ENCODE measurements around the gene CNTD1. TPM values are rescaled to one million over a fixed set of nuclear protein-coding genes. Genes with fewer than 3 reads are reported as not detected.
"Not testable (repeated sequence)": the region's sequence is repeated elsewhere in the genome, so short reads cannot be mapped to it uniquely, and the experiment has no call there.

CNTD1 gene
- total and polyA plus RNA-seq, 7 experiments from 2014 or later, result 0.24 to 0.32 TPM; not detected in 5

- H3K4me3 ChIP-seq (ENCODE audit: low read length); H3K27me3 ChIP-seq (ENCODE audit: control insufficient read depth in 2 of 2, insufficient read depth in 2 of 2, low read length in 2 of 2); H3K36me3 Mint-ChIP-seq; POLR2A ChIA-PET; H3K27ac Mint-ChIP-seq; DNase-seq; H3K9me3 Mint-ChIP-seq; H3K4me3 Mint-ChIP-seq; H3K9me3 ChIP-seq (ENCODE audit: control insufficient read depth in 2 of 3, low read length in 3 of 3); H3K4me1 Mint-ChIP-seq; H3K27ac ChIP-seq (ENCODE audit: low read depth, low read length); ATAC-seq; H3K4me1 ChIP-seq (ENCODE audit: control insufficient read depth in 2 of 2, insufficient read depth in 2 of 2, low read length in 2 of 2); H3K36me3 ChIP-seq (ENCODE audit: control insufficient read depth in 2 of 3, insufficient read depth in 3 of 3, low read length in 3 of 3); intact Hi-C loops (cut with micrococcal nuclease); H3K27me3 Mint-ChIP-seq: not testable (repeated sequence)
- CTCF ChIA-PET, result interaction anchor here (0.7 kb wide), 1 partner anchor 20 kb away, joined by 3 read pairs; no protein-coding TSS in a partner anchor
These were observed 57.4 kb downstream of the CNTD1 start for GRCh38 chr17:42856093-42856492.

- H3K4me1 ChIP-seq (ENCODE audit: control insufficient read depth in 2 of 2, insufficient read depth in 2 of 2, low read length in 2 of 2); intact Hi-C loops (cut with micrococcal nuclease); H3K4me3 Mint-ChIP-seq; POLR2A ChIA-PET; H3K27me3 ChIP-seq (ENCODE audit: control insufficient read depth in 2 of 2, insufficient read depth in 2 of 2, low read length in 2 of 2); H3K36me3 Mint-ChIP-seq; H3K27ac ChIP-seq (ENCODE audit: low read depth, low read length); DNase-seq; H3K9me3 ChIP-seq (ENCODE audit: control insufficient read depth in 2 of 3, low read length in 3 of 3); H3K9me3 Mint-ChIP-seq; ATAC-seq; H3K36me3 ChIP-seq (ENCODE audit: control insufficient read depth in 2 of 3, insufficient read depth in 3 of 3, low read length in 3 of 3); CTCF ChIA-PET; H3K4me1 Mint-ChIP-seq; H3K4me3 ChIP-seq (ENCODE audit: low read length); H3K27me3 Mint-ChIP-seq; H3K27ac Mint-ChIP-seq: not testable (repeated sequence)
These were observed 57.9 kb downstream of the CNTD1 start for GRCh38 chr17:42856516-42856915.

- no peaks in the 10 kb centered on the region for H3K36me3 Mint-ChIP-seq
- DNase-seq, result no peak
- Histone ChIP-seq H3K4me3 (ENCODE audit: low read length) (no peak overlapping the region), H3K36me3 (ENCODE audit: control insufficient read depth in 2 of 3, insufficient read depth in 3 of 3, low read length in 3 of 3) (no peaks in the 10 kb centered on the region), H3K4me1 (ENCODE audit: control insufficient read depth in 2 of 2, insufficient read depth in 2 of 2, low read length in 2 of 2) (no peaks in the 10 kb centered on the region), H3K9me3 (ENCODE audit: control insufficient read depth in 2 of 3, low read length in 3 of 3) (no peaks in the 10 kb centered on the region), H3K27ac (ENCODE audit: low read depth, low read length) (no peak overlapping the region), H3K27me3 (ENCODE audit: control insufficient read depth in 2 of 2, insufficient read depth in 2 of 2, low read length in 2 of 2) (no peaks in the 10 kb centered on the region)
- no peak overlapping the region for H3K4me3 Mint-ChIP-seq
- no peak for ATAC-seq
- intact Hi-C loops (cut with micrococcal nuclease), result no loop called here
- no peak overlapping the region for H3K27ac Mint-ChIP-seq
- H3K4me1 Mint-ChIP-seq, result peaks cover 0 to 2% (median 0%) of the 10 kb centered on the region in 7 donors
- no peaks in the 10 kb centered on the region for H3K9me3 Mint-ChIP-seq
- peaks cover 0 to 6% (median 0%) of the 10 kb centered on the region in 5 donors for H3K27me3 Mint-ChIP-seq
- ChIA-PET POLR2A (no interaction called here), CTCF (no interaction called here)
These were observed 58.7 kb downstream of the CNTD1 start for GRCh38 chr17:42857389-42857788.

Small RNA genes lying within 50 kb of the gene (microRNA-seq; reads per million reads assigned to microRNA genes)
- gene MIR6781 (ENCODE audit: borderline microRNAs expressed), result not detected

Other genes starting within 250 kb of the CNTD1 start
- 1 to 10 TPM; 1.2 to 2.2 (median 1.9) TPM for gene HSD17B1, start 245.9 kb upstream of the CNTD1 start, total RNA-seq
- under 1 TPM; 0.39 to 0.59 TPM for gene HSD17B1, start 245.9 kb upstream of the CNTD1 start, polyA plus RNA-seq
- gene COASY, start 236.7 kb upstream of the CNTD1 start, total RNA-seq, result 10 to 100 TPM; 45.3 to 76.9 (median 64.5) TPM
- gene COASY, start 236.7 kb upstream of the CNTD1 start, polyA plus RNA-seq, result 10 to 100 TPM; 56.0 to 59.2 TPM
- gene MLX, start 231.8 kb upstream of the CNTD1 start, total RNA-seq, result 10 to 100 TPM; 35.3 to 73.9 (median 65.1) TPM
- gene MLX, start 231.8 kb upstream of the CNTD1 start, polyA plus RNA-seq, result 10 to 100 TPM; 28.1 to 46.8 TPM
- 10 to 100 TPM in 1 of 5 experiments, 1 to 10 TPM in 4; 2.7 to 14.0 (median 5.2) TPM for gene PSMC3IP, start 221.1 kb upstream of the CNTD1 start, total RNA-seq
- gene PSMC3IP, start 221.1 kb upstream of the CNTD1 start, polyA plus RNA-seq, result 1 to 10 TPM; 1.3 to 1.6 TPM
- gene RETREG3, start 189.5 kb upstream of the CNTD1 start, total RNA-seq, result 100 to 1,000 TPM in 2 of 5 experiments, 10 to 100 TPM in 3; 53.3 to 132 (median 75.7) TPM
- 100 to 1,000 TPM; 131 to 136 TPM for gene RETREG3, start 189.5 kb upstream of the CNTD1 start, polyA plus RNA-seq
- 10 to 100 TPM in 3 of 5 experiments, 1 to 10 TPM in 2; 7.8 to 54.4 (median 12.5) TPM for gene TUBG1, start 189.2 kb upstream of the CNTD1 start, total RNA-seq
- 10 to 100 TPM in 1 of 2 donors, 1 to 10 TPM in 1; 4.8 to 12.5 TPM for gene TUBG1, start 189.2 kb upstream of the CNTD1 start, polyA plus RNA-seq
- gene TUBG2, start 139.6 kb upstream of the CNTD1 start, total RNA-seq, result 10 to 100 TPM in 4 of 5 experiments, 1 to 10 TPM in 1; 9.0 to 20.3 (median 15.3) TPM
- gene TUBG2, start 139.6 kb upstream of the CNTD1 start, polyA plus RNA-seq, result 1 to 10 TPM; 4.9 to 8.7 TPM
- gene PLEKHH3, start 121.9 kb upstream of the CNTD1 start, total RNA-seq, result 1 to 10 TPM in 2 of 5 experiments, under 1 TPM in 1, not detected in 2; 0.89 to 1.6 (median 1.1) TPM
- gene PLEKHH3, start 121.9 kb upstream of the CNTD1 start, polyA plus RNA-seq, result not detected
- gene CCR10, start 117.0 kb upstream of the CNTD1 start, total RNA-seq, result 1 to 10 TPM in 2 of 5 experiments, under 1 TPM in 3; 0.56 to 1.7 (median 0.67) TPM
- gene CCR10, start 117.0 kb upstream of the CNTD1 start, polyA plus RNA-seq, result under 1 TPM; 0.22 to 0.44 TPM
- 1 to 10 TPM in 4 of 5 experiments, under 1 TPM in 1; 0.92 to 2.4 (median 2.1) TPM for gene CNTNAP1, start 116.3 kb upstream of the CNTD1 start, total RNA-seq
- under 1 TPM; 0.04 to 0.86 TPM for gene CNTNAP1, start 116.3 kb upstream of the CNTD1 start, polyA plus RNA-seq
- gene EZH1, start 53.8 kb upstream of the CNTD1 start, total RNA-seq, result 100 to 1,000 TPM in 2 of 5 experiments, 10 to 100 TPM in 3; 50.9 to 212 (median 95.4) TPM
- 10 to 100 TPM; 30.2 to 51.4 TPM for gene EZH1, start 53.8 kb upstream of the CNTD1 start, polyA plus RNA-seq
- gene RAMP2, start 37.6 kb upstream of the CNTD1 start, total RNA-seq, result not detected
- gene RAMP2, start 37.6 kb upstream of the CNTD1 start, polyA plus RNA-seq, result not detected
- 10 to 100 TPM; 24.3 to 60.6 (median 37.7) TPM for gene VPS25, start 25.4 kb upstream of the CNTD1 start, total RNA-seq
- gene VPS25, start 25.4 kb upstream of the CNTD1 start, polyA plus RNA-seq, result 10 to 100 TPM; 55.0 to 57.2 TPM
- gene WNK4, start 18.3 kb upstream of the CNTD1 start, total RNA-seq, result under 1 TPM; 0.10 to 0.51 (median 0.24) TPM
- not detected for gene WNK4, start 18.3 kb upstream of the CNTD1 start, polyA plus RNA-seq
- 10 to 100 TPM in 4 of 5 experiments, 1 to 10 TPM in 1; 7.6 to 48.1 (median 27.6) TPM for gene COA3, start 157 bp upstream of the CNTD1 start, total RNA-seq
- 100 to 1,000 TPM; 108 to 118 TPM for gene COA3, start 157 bp upstream of the CNTD1 start, polyA plus RNA-seq
- 100 to 1,000 TPM in 3 of 5 experiments, 10 to 100 TPM in 2; 84.7 to 130 (median 107) TPM for gene BECN1, start 25.4 kb downstream of the CNTD1 start, total RNA-seq
- 100 to 1,000 TPM; 111 to 124 TPM for gene BECN1, start 25.4 kb downstream of the CNTD1 start, polyA plus RNA-seq
- 100 to 1,000 TPM in 1 of 5 experiments, 10 to 100 TPM in 4; 53.8 to 116 (median 65.9) TPM for gene PSME3, start 34.5 kb downstream of the CNTD1 start, total RNA-seq
- gene PSME3, start 34.5 kb downstream of the CNTD1 start, polyA plus RNA-seq, result 100 to 1,000 TPM; 109 to 116 TPM
- gene AOC2, start 45.7 kb downstream of the CNTD1 start, total RNA-seq, result 1 to 10 TPM; 3.0 to 3.5 (median 3.2) TPM
- not detected for gene AOC2, start 45.7 kb downstream of the CNTD1 start, polyA plus RNA-seq
- gene AOC3, start 52.3 kb downstream of the CNTD1 start, total RNA-seq, result 1 to 10 TPM in 4 of 5 experiments, under 1 TPM in 1; 0.98 to 2.0 (median 1.1) TPM
- not detected for gene AOC3, start 52.3 kb downstream of the CNTD1 start, polyA plus RNA-seq
- gene G6PC1, start 101.9 kb downstream of the CNTD1 start, total RNA-seq, result not detected
- gene G6PC1, start 101.9 kb downstream of the CNTD1 start, polyA plus RNA-seq, result not detected
- gene AARSD1, start 165.6 kb downstream of the CNTD1 start, total RNA-seq, result 10 to 100 TPM; 46.5 to 86.7 (median 56.6) TPM
- 10 to 100 TPM; 45.2 to 48.5 TPM for gene AARSD1, start 165.6 kb downstream of the CNTD1 start, polyA plus RNA-seq
- gene PTGES3L, start 181.2 kb downstream of the CNTD1 start, total RNA-seq, result under 1 TPM in 2 of 5 experiments, not detected in 3; 0.69 to 0.94 TPM
- gene PTGES3L, start 181.2 kb downstream of the CNTD1 start, polyA plus RNA-seq, result not detected
- gene RUNDC1, start 181.7 kb downstream of the CNTD1 start, total RNA-seq, result 10 to 100 TPM; 12.2 to 21.4 (median 19.4) TPM
- 10 to 100 TPM; 13.2 to 17.0 TPM for gene RUNDC1, start 181.7 kb downstream of the CNTD1 start, polyA plus RNA-seq
- 1,000 to 10,000 TPM in 4 of 5 experiments, 100 to 1,000 TPM in 1; 951 to 1,861 (median 1,662) TPM for gene RPL27, start 199.6 kb downstream of the CNTD1 start, total RNA-seq
- 1,000 to 10,000 TPM; 2,130 to 2,713 TPM for gene RPL27, start 199.6 kb downstream of the CNTD1 start, polyA plus RNA-seq
- 100 to 1,000 TPM in 1 of 5 experiments, 10 to 100 TPM in 4; 23.5 to 145 (median 32.1) TPM for gene IFI35, start 207.9 kb downstream of the CNTD1 start, total RNA-seq
- 10 to 100 TPM; 49.8 to 50.6 TPM for gene IFI35, start 207.9 kb downstream of the CNTD1 start, polyA plus RNA-seq
- 10 to 100 TPM; 12.8 to 50.9 (median 34.9) TPM for gene VAT1, start 223.5 kb downstream of the CNTD1 start, total RNA-seq
- 10 to 100 TPM; 34.9 to 52.3 TPM for gene VAT1, start 223.5 kb downstream of the CNTD1 start, polyA plus RNA-seq
- gene RND2, start 226.4 kb downstream of the CNTD1 start, total RNA-seq, result under 1 TPM in 4 of 5 experiments, not detected in 1; 0.08 to 0.74 (median 0.38) TPM
- gene RND2, start 226.4 kb downstream of the CNTD1 start, polyA plus RNA-seq, result under 1 TPM; 0.15 to 0.33 TPM

Measured in naive thymus-derived CD4-positive, alpha-beta T cell (primary cell).